Activated CD4-positive, alpha-beta T cell treated with anti-CD3 and anti-CD28 coated beads, Interleukin-2, amount 50 U/mL, for 1 hour (primary cell): ENCODE results near the gene PHKG1.
A peak's percentile ranks its signal among the peaks of the same experiment; 100 is the strongest.
"Not testable (repeated sequence)": the region's sequence is repeated elsewhere in the genome, so short reads cannot be mapped to it uniquely, and the experiment has no call there.

ENCODE experiments used
- DNase-seq: peaks from one replicate; pipeline ENCODE4 v3.0.0-alpha.2; 2020

PHKG1 gene

GRCh38 chr7:56033671-56034432, 58.9 kb downstream of the PHKG1 start:
- DNase-seq: peak; percentile 65

DNA sequence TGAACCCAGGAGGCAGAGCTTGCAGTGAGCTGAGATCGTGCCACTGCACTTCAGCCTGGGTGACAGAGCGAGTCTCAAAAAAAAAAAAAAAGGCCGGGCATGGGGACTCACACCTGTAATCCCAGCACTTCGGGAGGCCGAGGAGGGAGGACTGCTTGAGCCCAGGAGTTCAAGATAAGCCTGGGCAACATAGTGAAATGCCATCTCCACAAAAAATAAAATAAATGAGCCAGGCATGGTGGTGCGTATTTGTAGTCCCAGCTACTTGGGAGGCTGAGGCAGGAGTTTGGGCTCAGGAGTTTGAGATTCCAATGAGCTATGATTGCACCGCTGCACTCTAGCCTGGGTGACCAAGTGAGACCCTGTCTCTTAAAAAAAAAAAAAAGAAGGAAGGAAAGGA, 60.2 kb downstream of the PHKG1 start:
- DNase-seq: not testable (repeated sequence)

DNA sequence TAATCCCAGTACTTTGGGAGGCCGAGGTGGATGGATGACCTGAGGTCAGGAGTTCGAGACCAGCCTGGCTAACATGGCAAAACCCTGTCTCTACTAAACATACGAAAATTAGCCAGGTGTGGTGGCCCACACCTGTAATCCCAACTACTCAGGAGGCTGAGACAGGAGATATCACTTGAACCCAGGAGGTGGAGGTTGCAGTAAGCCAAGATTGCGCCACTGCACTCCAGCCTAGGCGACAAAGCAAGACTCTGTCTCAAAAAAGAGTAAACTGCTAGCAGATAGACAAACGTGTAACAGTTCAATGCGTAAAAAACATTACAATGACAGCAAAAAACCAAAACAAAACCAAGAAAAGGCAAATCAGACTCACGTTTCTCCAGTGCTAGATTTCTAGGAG, 61.2 kb downstream of the PHKG1 start:
- DNase-seq: not testable (repeated sequence)

GRCh38 chr7:56030340-56030739, 62.4 kb downstream of the PHKG1 start:
- no peak for DNase-seq
